Activated CD4-positive, alpha-beta T cell treated with anti-CD3 and anti-CD28 coated beads, Interleukin-2, amount 10 ng/mL, durations not matched to agents 7 days and 5 days (primary cell): ENCODE measurements around the gene ITGAV. TPM values are rescaled to one million over a fixed set of nuclear protein-coding genes. Genes with fewer than 3 reads are reported as not detected.
A peak's percentile ranks its signal among the peaks of the same experiment; 100 is the strongest.

ENCODE experiments used
- CTCF ChIA-PET: fragments of 350-600 bp; sonication (Branson Sonifier 250); formaldehyde crosslinking; loops from one replicate; lab custom pipeline; 2021; ENCODE audit warnings: antibody characterized with exemption; lab: Charles Lee
- POLR2A ChIA-PET: fragments of 350-600 bp; sonication (Branson Sonifier 250); formaldehyde crosslinking; loops from one replicate; lab custom pipeline; 2021; ENCODE audit warnings: antibody characterized with exemption; lab: Charles Lee
- DNase-seq: peaks from one replicate; pipeline ENCODE4 v3.0.0-alpha.2; 2020
- H3K27ac Mint-ChIP-seq: one replicate; pipeline ENCODE4 v1.8.0; 2021; ENCODE audit warnings: mild to moderate bottlenecking, moderate library complexity, mixed read lengths
- H3K27me3 Mint-ChIP-seq: one replicate; pipeline ENCODE4 v1.8.0; 2021; ENCODE audit warnings: mixed read lengths
- H3K36me3 Mint-ChIP-seq: one replicate; pipeline ENCODE4 v1.8.0; 2021; ENCODE audit warnings: low read depth, mixed read lengths
- H3K4me1 Mint-ChIP-seq: one replicate; pipeline ENCODE4 v1.8.0; 2021; ENCODE audit warnings: mixed read lengths
- H3K4me3 Mint-ChIP-seq: one replicate; pipeline ENCODE4 v1.8.0; 2021; ENCODE audit warnings: mild to moderate bottlenecking, moderate library complexity, mixed read lengths
- H3K9me3 Mint-ChIP-seq: one replicate; pipeline ENCODE4 v1.8.0; 2021; ENCODE audit warnings: mixed read lengths
- total RNA-seq, 2 experiments: library from RNA; stranded (reverse); gene quantifications; one replicate each; pipeline ENCODE4 v1.2.3, GENCODE V29; 2021

The ITGAV gene
- total RNA-seq, 2 experiments from 2014 or later, result 6.5 to 7.0 TPM

- H3K4me3 Mint-ChIP-seq, result no peak overlapping the region
- H3K27ac Mint-ChIP-seq, result no peak overlapping the region
- H3K27me3 Mint-ChIP-seq, result no peaks in the 10 kb centered on the region
- ChIA-PET POLR2A (no interaction called here), CTCF (interaction anchor here (0.6 kb wide), 1 partner anchor 36 kb away, joined by 3 read pairs; no protein-coding TSS in a partner anchor)
- DNase-seq, result no peak
- H3K4me1 Mint-ChIP-seq, result no peaks in the 10 kb centered on the region
- H3K9me3 Mint-ChIP-seq, result peaks cover 2% of the 10 kb centered on the region
- peaks cover 62% of the 10 kb centered on the region for H3K36me3 Mint-ChIP-seq
These were observed 79.3 kb downstream of the ITGAV start for GRCh38 chr2:186669146-186669545.

GRCh38 chr2:186670831-186671230, 81.0 kb downstream of the ITGAV start:
- ChIA-PET POLR2A (no interaction called here), CTCF (no interaction called here)
- H3K9me3 Mint-ChIP-seq, result peaks cover 2% of the 10 kb centered on the region
- H3K27me3 Mint-ChIP-seq, result no peaks in the 10 kb centered on the region
- peaks cover 60% of the 10 kb centered on the region for H3K36me3 Mint-ChIP-seq
- H3K27ac Mint-ChIP-seq, result no peak overlapping the region
- H3K4me3 Mint-ChIP-seq, result no peak overlapping the region
- no peaks in the 10 kb centered on the region for H3K4me1 Mint-ChIP-seq
- DNase-seq, result no peak

- Mint-ChIP-seq H3K36me3 (peaks cover 41% of the 10 kb centered on the region), H3K27me3 (no peaks in the 10 kb centered on the region), H3K9me3 (peaks cover 2% of the 10 kb centered on the region), H3K4me1 (no peaks in the 10 kb centered on the region), H3K27ac (no peak overlapping the region), H3K4me3 (no peak overlapping the region)
- CTCF ChIA-PET, result interaction anchor here (0.6 kb wide), 1 partner anchor 354 kb away, joined by 4 read pairs; no protein-coding TSS in a partner anchor
- DNase-seq, result no peak
- POLR2A ChIA-PET, result no interaction called here
These were observed 85.5 kb downstream of the ITGAV start for GRCh38 chr2:186675380-186675779.

DNA sequence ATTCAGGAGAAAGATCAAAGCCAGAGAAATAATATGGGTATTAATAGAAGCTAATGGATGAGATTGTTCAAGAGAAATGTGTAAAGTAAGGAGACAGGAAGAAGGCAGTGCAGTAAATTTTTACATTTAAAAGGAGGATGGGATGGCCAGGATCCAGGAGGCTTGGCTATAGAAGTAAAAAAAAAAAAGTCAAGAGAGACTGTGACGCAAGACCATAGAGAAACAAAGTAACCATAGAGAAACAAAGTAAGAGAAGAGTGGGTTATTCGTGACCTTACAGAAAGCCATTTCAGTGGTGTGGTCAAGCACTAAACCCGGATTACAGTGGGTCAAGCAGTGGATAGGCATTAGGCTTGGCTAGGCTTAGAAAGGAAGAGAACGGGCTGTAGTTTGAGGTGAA, 93.5 kb downstream of the ITGAV start:
- no peak overlapping the region for H3K4me3 Mint-ChIP-seq
- peaks cover 8% of the 10 kb centered on the region for H3K9me3 Mint-ChIP-seq
- ChIA-PET CTCF (no interaction called here), POLR2A (no interaction called here)
- H3K27ac Mint-ChIP-seq, result no peak overlapping the region
- H3K36me3 Mint-ChIP-seq, result peaks cover 5% of the 10 kb centered on the region
- H3K27me3 Mint-ChIP-seq, result no peaks in the 10 kb centered on the region
- no peak for DNase-seq
- no peaks in the 10 kb centered on the region for H3K4me1 Mint-ChIP-seq

DNA sequence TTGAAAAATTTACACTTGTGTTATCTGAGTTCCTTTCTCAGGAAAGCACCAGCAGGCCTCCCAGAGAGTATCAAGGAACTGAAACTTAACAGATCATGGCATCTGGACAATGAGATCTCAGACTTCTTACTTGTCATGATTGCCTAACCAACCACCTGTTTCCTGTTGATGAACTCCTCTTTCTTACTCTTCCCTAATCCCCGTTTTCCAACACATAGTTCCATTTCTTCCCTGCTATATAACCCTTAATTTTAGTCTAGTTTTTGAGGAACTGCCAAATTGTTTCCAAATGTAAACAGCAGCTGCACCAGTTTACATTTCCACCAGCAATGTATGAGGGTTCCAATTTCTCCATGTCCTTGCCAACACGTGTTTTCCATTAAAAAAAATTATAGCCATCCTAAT, 98.0 kb downstream of the ITGAV start:
- H3K9me3 Mint-ChIP-seq, result peaks cover 9% of the 10 kb centered on the region
- no peaks in the 10 kb centered on the region for H3K4me1 Mint-ChIP-seq
- POLR2A ChIA-PET, result no interaction called here
- H3K4me3 Mint-ChIP-seq, result no peak overlapping the region
- H3K27ac Mint-ChIP-seq, result no peak overlapping the region
- CTCF ChIA-PET, result no interaction called here
- H3K36me3 Mint-ChIP-seq, result peaks cover 2% of the 10 kb centered on the region
- peaks cover 6% of the 10 kb centered on the region for H3K27me3 Mint-ChIP-seq
- DNase-seq, result no peak

DNA sequence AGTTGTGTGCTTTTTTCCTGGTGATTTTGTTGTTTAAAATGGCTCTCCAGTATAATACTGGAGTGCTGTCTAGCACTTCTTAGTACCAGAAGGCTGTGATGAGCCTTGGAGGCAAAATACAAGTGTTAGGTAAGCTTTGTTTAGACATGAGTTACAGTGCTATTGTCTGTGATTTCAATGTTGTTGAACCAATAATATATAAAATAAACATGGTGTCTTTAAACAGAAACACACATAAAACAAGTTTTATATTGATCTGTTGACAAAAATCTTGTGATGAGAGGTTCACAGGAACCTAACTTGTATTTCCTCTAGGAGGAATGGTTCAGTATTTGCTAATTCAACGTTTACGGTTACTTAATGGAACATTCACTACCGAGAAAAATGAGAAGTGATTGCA, 99.0 kb downstream of the ITGAV start:
- no peak for DNase-seq
- no peak overlapping the region for H3K4me3 Mint-ChIP-seq
- POLR2A ChIA-PET, result no interaction called here
- CTCF ChIA-PET, result no interaction called here
- no peak overlapping the region for H3K27ac Mint-ChIP-seq
- H3K9me3 Mint-ChIP-seq, result peaks cover 9% of the 10 kb centered on the region
- peaks cover 2% of the 10 kb centered on the region for H3K36me3 Mint-ChIP-seq
- H3K4me1 Mint-ChIP-seq, result no peaks in the 10 kb centered on the region
- peaks cover 11% of the 10 kb centered on the region for H3K27me3 Mint-ChIP-seq

DNA sequence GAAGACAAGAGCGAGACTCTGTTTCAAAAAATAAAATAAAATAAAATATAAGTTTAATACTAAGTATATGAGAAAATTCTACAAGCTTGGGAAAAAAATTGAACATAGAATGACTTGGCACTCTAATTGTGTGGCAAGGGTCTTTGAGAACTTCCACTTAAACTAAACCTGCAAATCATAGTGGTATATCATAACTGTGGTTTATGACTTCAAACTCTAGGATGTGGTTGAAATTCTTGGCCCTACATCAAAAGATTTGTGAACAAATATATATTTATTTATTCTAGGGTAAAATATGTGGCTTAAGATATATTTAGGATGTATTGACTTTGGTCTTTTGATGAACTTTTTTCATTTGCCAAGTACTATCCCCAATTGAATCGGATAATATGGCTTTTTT, 100.9 kb downstream of the ITGAV start:
- Mint-ChIP-seq H3K4me3 (no peak overlapping the region), H3K36me3 (peaks cover 2% of the 10 kb centered on the region), H3K27me3 (peaks cover 26% of the 10 kb centered on the region), H3K9me3 (peaks cover 9% of the 10 kb centered on the region), H3K27ac (no peak overlapping the region), H3K4me1 (peaks cover 9% of the 10 kb centered on the region)
- DNase-seq, result no peak
- ChIA-PET POLR2A (no interaction called here), CTCF (no interaction called here)

DNA sequence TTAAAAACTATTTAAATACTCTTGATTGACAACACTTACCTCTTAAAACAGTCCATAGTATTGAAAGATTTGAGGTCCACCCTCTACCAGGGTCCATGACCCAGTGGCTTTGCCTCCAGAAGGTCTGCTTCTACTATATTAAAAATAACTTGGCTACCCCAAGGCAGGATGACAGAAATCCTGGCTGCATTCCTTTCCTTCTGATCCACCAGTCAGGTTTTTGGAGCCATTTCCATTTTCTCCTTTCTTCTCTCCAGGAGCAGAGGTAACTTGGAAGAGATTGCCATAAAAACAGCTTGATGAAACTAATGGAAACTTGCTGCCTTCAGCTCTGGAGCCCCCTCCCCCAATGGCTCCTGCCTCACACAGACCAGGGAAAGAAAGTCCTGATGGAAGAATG, 101.4 kb downstream of the ITGAV start:
- ChIA-PET POLR2A (no interaction called here), CTCF (no interaction called here)
- Mint-ChIP-seq H3K9me3 (peaks cover 9% of the 10 kb centered on the region), H3K4me3 (no peak overlapping the region), H3K27me3 (peaks cover 30% of the 10 kb centered on the region), H3K27ac (no peak overlapping the region), H3K4me1 (peaks cover 9% of the 10 kb centered on the region), H3K36me3 (peaks cover 2% of the 10 kb centered on the region)
- DNase-seq, result no peak

GRCh38 chr2:186691900-186692299, 102.0 kb downstream of the ITGAV start:
- CTCF ChIA-PET, result interaction anchor here (0.7 kb wide), 1 partner anchor 929 kb away, joined by 3 read pairs; no protein-coding TSS in a partner anchor
- no peak overlapping the region for H3K27ac Mint-ChIP-seq
- no peak overlapping the region for H3K4me3 Mint-ChIP-seq
- H3K27me3 Mint-ChIP-seq, result peaks cover 37% of the 10 kb centered on the region
- DNase-seq, result no peak
- H3K4me1 Mint-ChIP-seq, result peaks cover 9% of the 10 kb centered on the region
- peaks cover 9% of the 10 kb centered on the region for H3K9me3 Mint-ChIP-seq
- peaks cover 2% of the 10 kb centered on the region for H3K36me3 Mint-ChIP-seq
- POLR2A ChIA-PET, result no interaction called here

DNA sequence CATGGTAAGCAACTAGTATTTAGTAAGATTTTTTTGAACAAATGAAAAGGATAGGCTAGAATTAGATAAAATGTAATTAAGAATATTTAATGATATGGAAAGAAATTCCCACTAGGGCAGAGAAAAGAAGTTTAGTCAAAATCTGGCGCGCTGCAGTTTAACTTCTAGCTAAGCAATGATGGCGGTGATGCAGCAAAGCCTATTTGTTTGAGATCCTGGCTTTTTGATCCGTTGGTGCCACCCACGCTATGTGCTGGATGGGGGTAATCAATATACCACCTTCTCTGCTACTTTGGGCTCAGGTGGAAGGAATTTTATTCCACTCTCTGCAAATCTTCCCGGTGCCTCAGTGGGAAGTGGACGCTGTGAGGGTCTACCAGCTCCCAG, 103.6 kb downstream of the ITGAV start:
- H3K27me3 Mint-ChIP-seq, result peaks cover 43% of the 10 kb centered on the region

DNA sequence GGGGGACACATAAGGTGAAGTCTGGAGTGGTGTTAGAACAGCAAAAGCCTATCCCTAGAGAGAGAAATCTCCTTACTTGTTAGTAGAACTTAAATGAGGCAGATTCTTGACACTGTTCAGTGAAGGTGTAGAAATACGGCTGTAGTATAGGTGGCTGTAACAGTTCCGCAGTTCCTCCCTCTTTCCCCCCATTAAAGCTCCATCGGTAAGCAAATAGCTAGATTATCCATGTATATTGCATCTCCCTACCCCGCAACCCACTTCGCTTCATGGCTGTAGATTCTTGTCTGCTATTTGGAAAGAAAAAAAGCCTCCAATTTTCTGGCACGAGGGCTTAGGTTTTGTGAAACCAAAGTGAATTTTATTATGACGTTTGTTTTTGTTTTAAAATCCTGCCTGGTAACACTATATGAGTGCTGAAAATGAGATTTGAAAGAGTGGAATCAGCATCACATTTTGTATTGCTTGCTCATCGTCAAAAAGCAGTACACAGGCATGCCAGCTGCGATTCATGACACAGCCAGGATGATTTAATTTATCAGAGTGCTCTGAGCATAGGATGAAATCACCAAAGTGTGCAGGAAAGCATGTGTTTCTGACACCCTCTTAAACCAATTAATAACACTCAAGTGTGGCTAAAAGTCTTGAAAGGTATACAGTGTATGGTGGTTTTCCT, 105.4 kb downstream of the ITGAV start:
- CTCF ChIA-PET, result no interaction called here
- no peak overlapping the region for H3K27ac Mint-ChIP-seq
- POLR2A ChIA-PET, result no interaction called here
- peaks cover 58% of the 10 kb centered on the region for H3K27me3 Mint-ChIP-seq
- H3K9me3 Mint-ChIP-seq, result no peaks in the 10 kb centered on the region
- peak overlapping the region; percentile 0 for H3K4me3 Mint-ChIP-seq
- H3K36me3 Mint-ChIP-seq, result no peaks in the 10 kb centered on the region
- DNase-seq, result no peak
- peaks cover 9% of the 10 kb centered on the region for H3K4me1 Mint-ChIP-seq

More for the DNA sequence above, 103.6 kb downstream of the ITGAV start:
- H3K4me1 Mint-ChIP-seq, result peaks cover 9% of the 10 kb centered on the region
- ChIA-PET POLR2A (no interaction called here), CTCF (no interaction called here)
- no peak for DNase-seq
- H3K9me3 Mint-ChIP-seq, result peaks cover under 1% of the 10 kb centered on the region
- H3K4me3 Mint-ChIP-seq, result peak overlapping the region; percentile 19
- H3K36me3 Mint-ChIP-seq, result no peaks in the 10 kb centered on the region
- no peak overlapping the region for H3K27ac Mint-ChIP-seq

- CTCF ChIA-PET, result no interaction called here
- no peaks in the 10 kb centered on the region for H3K36me3 Mint-ChIP-seq
These were observed 106.4 kb downstream of the ITGAV start for GRCh38 chr2:186696290-186696689.

DNA sequence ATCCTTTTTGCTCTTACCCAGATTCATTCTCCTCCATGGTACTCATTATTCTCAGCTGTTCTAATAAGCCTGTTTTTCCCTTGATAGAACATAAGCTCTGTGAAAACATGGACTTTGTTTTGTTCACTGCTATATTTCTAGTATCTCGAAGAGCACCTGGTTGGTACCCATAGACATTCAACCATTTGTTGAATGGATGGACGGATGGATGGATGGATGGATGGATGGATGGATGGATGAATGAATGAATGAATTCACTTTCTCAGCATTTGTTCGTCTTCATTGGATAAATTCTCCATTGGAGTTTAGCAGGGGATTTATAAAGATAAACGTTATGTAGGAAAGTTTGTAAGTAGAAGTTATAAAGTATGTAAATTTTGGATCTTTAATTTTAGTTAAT, 106.9 kb downstream of the ITGAV start:
- peaks cover 9% of the 10 kb centered on the region for H3K4me1 Mint-ChIP-seq
- ChIA-PET POLR2A (no interaction called here), CTCF (no interaction called here)
- no peak overlapping the region for H3K27ac Mint-ChIP-seq
- H3K27me3 Mint-ChIP-seq, result peaks cover 63% of the 10 kb centered on the region
- no peak overlapping the region for H3K4me3 Mint-ChIP-seq
- no peaks in the 10 kb centered on the region for H3K36me3 Mint-ChIP-seq
- no peak for DNase-seq
- H3K9me3 Mint-ChIP-seq, result no peaks in the 10 kb centered on the region

More at GRCh38 chr2:186696290-186696689, 106.4 kb downstream of the ITGAV start:
- no peak for DNase-seq
- H3K9me3 Mint-ChIP-seq, result no peaks in the 10 kb centered on the region
- POLR2A ChIA-PET, result no interaction called here
- H3K27ac Mint-ChIP-seq, result no peak overlapping the region
- no peak overlapping the region for H3K4me3 Mint-ChIP-seq
- H3K4me1 Mint-ChIP-seq, result peaks cover 9% of the 10 kb centered on the region
- H3K27me3 Mint-ChIP-seq, result peaks cover 61% of the 10 kb centered on the region

GRCh38 chr2:186697536-186697935, 107.7 kb downstream of the ITGAV start:
- Mint-ChIP-seq H3K27me3 (peaks cover 61% of the 10 kb centered on the region), H3K4me1 (peaks cover 9% of the 10 kb centered on the region), H3K27ac (no peak overlapping the region), H3K4me3 (no peak overlapping the region), H3K9me3 (no peaks in the 10 kb centered on the region), H3K36me3 (no peaks in the 10 kb centered on the region)
- no peak for DNase-seq
- POLR2A ChIA-PET, result no interaction called here
- CTCF ChIA-PET, result no interaction called here
